GM06990 (cell line): ENCODE results near the gene NBEA.

Source experiments
- DNase-seq: peaks from one replicate; pipeline ENCODE4 v3.0.0-alpha.2; 2011; ENCODE audit not compliant: insufficient read length; ENCODE audit errors: extremely low read depth
- H3K27me3 ChIP-seq: replicated peaks from 2 replicates; pipeline ENCODE4 v1.6.0; 2011; ENCODE audit warnings: low read length; ENCODE audit not compliant: control insufficient read depth, insufficient read depth
- H3K36me3 ChIP-seq: 2 replicates; pipeline ENCODE4 v1.5.1; 2011; ENCODE audit warnings: low read length; ENCODE audit not compliant: control insufficient read depth, insufficient read depth
- H3K4me3 ChIP-seq: replicated peaks from 2 replicates; pipeline ENCODE4 v1.5.1; 2011; ENCODE audit warnings: low read depth, mild to moderate bottlenecking, control low read depth, low read length
- TF ChIP-seq, protein P1 (sequence below): IDR thresholded peaks from 2 replicates; pipeline ENCODE4 v1.5.1; 2011; ENCODE audit warnings: low read length, control low read depth, mild to moderate bottlenecking, inconsistent platforms; ENCODE audit not compliant: insufficient read depth, poor library complexity, severe bottlenecking

The NBEA gene

DNA sequence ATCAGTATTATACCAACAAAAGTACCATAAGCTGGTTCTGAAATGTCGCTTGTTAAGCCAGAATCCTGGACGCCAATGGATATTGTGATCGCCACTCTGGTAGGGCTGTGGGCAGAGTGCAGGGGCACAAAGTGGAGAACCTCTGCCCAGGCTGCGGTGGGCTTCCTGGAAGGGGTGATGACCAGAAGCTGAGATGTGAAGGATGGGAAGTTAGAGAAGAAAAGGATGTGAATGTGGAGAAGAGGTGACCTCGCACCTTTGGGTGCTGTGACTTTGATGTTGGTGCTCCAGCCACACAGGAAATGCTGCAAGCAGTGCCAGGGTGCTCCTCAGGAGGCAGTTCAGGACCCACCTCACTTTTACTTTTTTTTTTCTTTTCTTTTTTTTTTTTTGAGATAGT lies 742.4 kb downstream of the NBEA start:
- Histone ChIP-seq H3K36me3 (no peaks in the 10 kb centered on the region), H3K4me3 (no peak overlapping the region), H3K27me3 (no peaks in the 10 kb centered on the region)
- TF ChIP-seq, protein P1, sequence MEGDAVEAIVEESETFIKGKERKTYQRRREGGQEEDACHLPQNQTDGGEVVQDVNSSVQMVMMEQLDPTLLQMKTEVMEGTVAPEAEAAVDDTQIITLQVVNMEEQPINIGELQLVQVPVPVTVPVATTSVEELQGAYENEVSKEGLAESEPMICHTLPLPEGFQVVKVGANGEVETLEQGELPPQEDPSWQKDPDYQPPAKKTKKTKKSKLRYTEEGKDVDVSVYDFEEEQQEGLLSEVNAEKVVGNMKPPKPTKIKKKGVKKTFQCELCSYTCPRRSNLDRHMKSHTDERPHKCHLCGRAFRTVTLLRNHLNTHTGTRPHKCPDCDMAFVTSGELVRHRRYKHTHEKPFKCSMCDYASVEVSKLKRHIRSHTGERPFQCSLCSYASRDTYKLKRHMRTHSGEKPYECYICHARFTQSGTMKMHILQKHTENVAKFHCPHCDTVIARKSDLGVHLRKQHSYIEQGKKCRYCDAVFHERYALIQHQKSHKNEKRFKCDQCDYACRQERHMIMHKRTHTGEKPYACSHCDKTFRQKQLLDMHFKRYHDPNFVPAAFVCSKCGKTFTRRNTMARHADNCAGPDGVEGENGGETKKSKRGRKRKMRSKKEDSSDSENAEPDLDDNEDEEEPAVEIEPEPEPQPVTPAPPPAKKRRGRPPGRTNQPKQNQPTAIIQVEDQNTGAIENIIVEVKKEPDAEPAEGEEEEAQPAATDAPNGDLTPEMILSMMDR = no peak
- no peak for DNase-seq

DNA sequence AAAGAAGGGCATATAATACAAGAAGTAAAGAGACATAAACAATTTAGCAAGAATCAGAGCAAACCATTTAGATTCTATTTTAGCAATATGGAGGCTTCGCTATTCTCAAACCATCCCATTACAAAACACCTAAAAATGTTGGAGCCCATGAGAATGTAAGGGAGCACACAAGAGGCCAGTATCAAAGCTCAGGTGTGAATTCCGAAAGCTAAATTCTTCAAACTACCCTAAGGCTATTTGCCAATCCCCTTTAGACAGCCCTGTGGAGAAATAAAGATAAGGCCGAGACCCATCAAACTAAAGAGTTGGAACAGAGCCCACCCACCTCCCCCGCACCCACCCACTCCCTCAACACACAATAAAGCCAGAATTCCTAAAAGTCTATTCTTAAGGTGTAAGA lies 745.3 kb downstream of the NBEA start:
- Histone ChIP-seq H3K27me3 (no peaks in the 10 kb centered on the region), H3K36me3 (no peaks in the 10 kb centered on the region), H3K4me3 (no peak overlapping the region)
- TF ChIP-seq, protein P1 = no peak
- DNase-seq = no peak

DNA sequence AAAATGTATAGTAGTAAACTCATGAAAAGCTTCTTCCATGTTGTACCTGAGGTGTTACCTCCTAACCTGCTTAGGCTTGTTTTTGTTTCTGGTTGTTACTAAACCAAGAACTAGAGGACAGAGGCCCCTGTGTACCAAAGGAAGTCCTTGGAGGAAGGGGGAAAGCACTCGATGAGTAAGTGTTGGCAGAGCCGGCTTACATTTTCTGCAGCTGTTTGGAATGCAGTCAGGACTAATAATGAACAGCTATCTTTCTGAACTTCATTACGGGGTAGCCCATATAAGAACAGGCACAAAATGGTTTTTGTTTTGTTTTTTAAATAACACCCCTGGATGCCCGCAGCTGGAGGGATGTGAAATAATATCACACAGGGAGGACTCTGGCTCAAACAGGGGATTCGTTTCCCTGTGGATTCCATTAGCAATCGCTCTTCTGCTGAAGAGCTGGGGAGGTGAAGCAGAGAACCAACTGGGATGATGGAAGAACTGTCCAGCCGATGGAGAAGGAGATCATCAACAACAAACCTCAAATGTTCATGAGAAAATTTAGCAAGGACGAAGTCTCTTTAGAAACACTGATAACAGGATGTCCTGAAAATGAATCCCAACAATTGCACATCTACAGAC lies 748.6 kb downstream of the NBEA start:
- no peak for DNase-seq
- TF ChIP-seq, protein P1 = no peak
- no peaks in the 10 kb centered on the region for H3K36me3 ChIP-seq
- no peaks in the 10 kb centered on the region for H3K27me3 ChIP-seq
- no peak overlapping the region for H3K4me3 ChIP-seq

DNA sequence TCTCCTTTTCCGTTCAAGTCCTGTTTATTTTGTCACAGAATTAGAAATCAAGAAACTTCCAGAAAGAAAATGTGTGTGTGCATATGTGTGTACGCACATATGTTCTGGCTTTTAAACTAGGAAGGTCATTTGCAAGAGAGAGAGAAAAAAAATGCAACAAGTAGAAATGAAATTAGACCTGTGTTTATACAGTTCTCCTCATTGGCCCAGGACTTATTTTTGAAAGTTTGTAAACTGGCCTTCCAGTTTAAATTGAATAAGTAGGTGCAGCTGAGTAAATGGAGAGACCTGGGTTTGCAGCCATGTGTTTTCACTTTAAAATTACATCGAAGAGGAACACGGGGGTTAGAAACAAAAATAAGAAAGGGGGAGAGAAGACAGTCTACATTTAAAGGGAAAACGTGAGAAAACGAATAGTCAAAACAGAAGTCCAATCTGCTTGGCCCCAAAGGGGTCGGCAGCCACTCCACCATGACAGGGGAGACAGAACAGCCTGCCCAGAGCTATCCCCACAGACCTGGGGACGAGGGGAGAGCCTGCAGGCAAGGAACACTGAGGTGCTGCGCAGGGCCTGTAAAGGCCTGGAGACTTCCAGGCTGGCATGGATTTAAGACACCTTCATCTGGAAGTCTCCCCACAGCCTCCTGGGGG lies 751.2 kb downstream of the NBEA start:
- Histone ChIP-seq H3K27me3 (no peaks in the 10 kb centered on the region), H3K36me3 (no peaks in the 10 kb centered on the region), H3K4me3 (no peak overlapping the region)
- TF ChIP-seq, protein P1 = no peak
- no peak for DNase-seq

DNA sequence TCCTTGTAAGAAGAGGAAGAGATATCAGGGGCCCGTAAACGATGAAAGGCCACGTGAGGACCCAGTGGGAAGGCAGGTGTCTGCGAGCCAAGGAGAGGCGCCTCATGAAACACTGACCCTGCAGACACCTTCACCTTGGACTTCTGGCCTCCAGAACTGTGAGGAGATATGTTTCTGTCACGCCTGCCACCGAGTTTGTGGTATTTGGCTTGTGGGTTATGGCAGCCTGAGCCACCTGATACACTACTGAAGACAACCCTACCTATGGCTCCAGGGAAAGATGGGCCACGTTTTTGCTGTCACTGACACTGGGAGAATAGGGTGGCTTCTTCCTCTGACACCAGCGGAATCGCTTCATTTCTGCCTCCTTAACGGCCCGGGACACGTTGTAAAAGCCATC lies 752.0 kb downstream of the NBEA start:
- TF ChIP-seq, protein P1 = no peak
- Histone ChIP-seq H3K36me3 (no peaks in the 10 kb centered on the region), H3K27me3 (no peaks in the 10 kb centered on the region), H3K4me3 (no peak overlapping the region)
- no peak for DNase-seq
